Right lobe of liver (tissue), 6 donors: Measurements from ENCODE around the gene LZTS3. TPM values are rescaled to one million over a fixed set of nuclear protein-coding genes. Genes with fewer than 3 reads are reported as not detected.

Experiments used
- ATAC-seq, 4 donors: fragments of 200-7000 bp; cut with Tn5 transposase; one replicate each; pipeline ENCODE4 v1.9.1; 2020; ENCODE audit warnings: mild to moderate bottlenecking in 4 of 4, moderate library complexity in 4 of 4
- DNase-seq, 3 donors: peaks; one replicate each; pipeline ENCODE4 v3.0.0-alpha.2; 2020
- H3K27ac ChIP-seq, 3 donors: fragments of 200-600 bp; one replicate each; pipeline ENCODE4 v1.8.0; 2022
- H3K27me3 ChIP-seq, 2 donors: fragments of 200-600 bp; one replicate each; pipeline ENCODE4 v1.8.0; 2022
- H3K36me3 ChIP-seq, 4 donors: fragments of 200-600 bp; sonication (generic) in 1 of 4; one replicate each; pipeline versions ENCODE4 v1.5.1 to v1.8.0; 2017 to 2022; ENCODE audit warnings: control low read depth in 1 of 4
- H3K4me1 ChIP-seq, 4 donors: fragments of 200-600 bp; sonication (generic) in 1 of 4; one replicate each; pipeline versions ENCODE4 v1.5.1 to v1.8.0; 2017 to 2022; ENCODE audit warnings: control low read depth in 1 of 4
- H3K4me3 ChIP-seq, 3 donors: fragments of 200-600 bp; one replicate each; pipeline ENCODE4 v1.8.0; 2022
- H3K9me3 ChIP-seq, 4 donors: fragments of 200-600 bp; sonication (generic) in 1 of 4; one replicate each; pipeline versions ENCODE4 v1.5.1 to v1.8.0; 2017 to 2022; ENCODE audit warnings: control low read depth in 1 of 4
- POLR2A ChIP-seq: fragments of 450-650 bp; IDR thresholded peaks from one replicate; pipeline ENCODE4 v1.6.1; 2017; ENCODE audit warnings: antibody characterized with exemption, mild to moderate bottlenecking
- WGBS: methylation state at CpG from one replicate; pipeline ENCODE4 v1.1.6; 2018; ENCODE audit warnings: low coverage, low lambda C conversion rate; ENCODE audit not compliant: insufficient coverage; ENCODE audit errors: missing lambda C conversion rate; 5-methylcytosine and 5-hydroxymethylcytosine counted together
- intact Hi-C, 2 donors: fragments of 100-400 bp; cut with DNase I; formaldehyde crosslinking; loops; one replicate each; pipeline versions ENCODE4 v1.11.2 to v1.14.1; 2022
- total RNA-seq, 6 experiments: library from RNA; depleted of rRNA in 2 of 6; stranded (reverse); fragments of >200 nt in 2 of 6; fragmentation: NEBNext Ultra II Directional in 3 of 6; extraction: Animal tissue kit (Norgen Biotek cat#: 25700) in 3 of 6; gene quantifications; one replicate each; pipeline versions ENCODE4 v1.1.0 to v1.2.4, GENCODE V29; 2016 to 2023
- TF ChIP-seq, protein P1 (sequence below), 4 donors: fragments of 200-600 bp in 3 of 4; fragments of 450-650 bp in 1 of 4; IDR thresholded peaks; one replicate each; pipeline versions ENCODE4 v1.5.1 to v1.8.0; 2016 to 2022; ENCODE audit warnings: antibody characterized with exemption in 4 of 4, mild to moderate bottlenecking in 2 of 4
- donor health status: DM: no; HTN: yes; CAD: no.
- donor health status: DM: no; HTN: no; CAD: no.
- donor health status: DM: no; HTN: no; CAD: no.
- donor health status: DM: no; HTN: yes; CAD: no.
- donor health status: DM: no; HTN: yes; CAD: no.

Gene LZTS3
- total RNA-seq, 6 experiments from 2014 or later, result 3.9 to 6.1 (median 4.9) TPM

DNA sequence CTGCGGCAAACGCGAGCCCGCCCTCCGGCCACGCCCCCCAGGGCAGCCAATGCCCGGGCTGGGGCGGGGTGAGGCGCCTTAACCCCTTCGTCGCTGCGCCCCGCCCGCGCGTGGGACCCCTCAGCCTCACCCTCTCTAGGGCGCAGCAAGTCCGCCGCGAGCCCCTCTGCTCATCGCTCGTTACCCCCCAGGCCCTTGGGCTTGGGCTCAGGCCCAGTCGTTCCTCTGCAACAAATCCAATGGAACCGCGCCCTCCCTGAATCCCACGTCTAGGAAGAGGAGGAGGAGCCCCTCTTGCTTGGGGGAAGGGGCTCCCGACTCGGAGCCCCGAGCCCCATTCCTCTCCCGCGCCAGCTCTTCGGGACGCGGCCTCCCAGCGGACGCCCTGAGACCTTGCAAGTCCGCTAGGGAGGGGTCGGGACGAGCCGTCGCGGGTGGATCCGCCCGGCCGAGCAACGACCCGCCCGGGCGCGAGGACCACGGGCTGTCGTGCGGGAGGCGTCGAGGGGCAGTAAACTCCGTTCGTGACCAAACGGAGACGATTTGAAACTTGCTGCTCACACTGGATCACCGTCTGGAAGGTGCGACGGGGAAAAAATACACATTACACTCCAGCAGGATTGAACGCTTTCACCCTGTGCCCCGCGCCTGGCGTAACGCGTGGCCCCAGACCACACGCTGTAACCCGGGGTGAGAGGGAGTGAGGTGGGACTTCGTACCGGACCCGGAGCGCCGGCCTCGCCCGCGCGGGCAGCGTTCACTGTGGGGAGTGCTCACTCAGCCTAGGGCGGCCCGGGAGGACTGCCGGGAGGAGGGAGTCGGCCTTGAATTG lies 477 bp upstream of the LZTS3 start:
- 2% methylated on average over 31 of the region's 84 CpGs for WGBS
- Histone ChIP-seq H3K27ac (peak overlapping the region; percentile 74 to 90 (median 79)), H3K4me1 (peaks cover 0 to 17% (median 6%) of the 10 kb centered on the region in 4 donors), H3K4me3 (peak overlapping the region; percentile 86 to 93 (median 87)), H3K27me3 (no peaks in the 10 kb centered on the region), H3K9me3 (no peaks in the 10 kb centered on the region), H3K36me3 (no peaks in the 10 kb centered on the region)
- intact Hi-C loops, result no loop called here
- DNase-seq (peak; percentile 91 to 94 (median 93)), ATAC-seq (peak; percentile 86 to 95 (median 90))
- TF ChIP-seq, protein P1, sequence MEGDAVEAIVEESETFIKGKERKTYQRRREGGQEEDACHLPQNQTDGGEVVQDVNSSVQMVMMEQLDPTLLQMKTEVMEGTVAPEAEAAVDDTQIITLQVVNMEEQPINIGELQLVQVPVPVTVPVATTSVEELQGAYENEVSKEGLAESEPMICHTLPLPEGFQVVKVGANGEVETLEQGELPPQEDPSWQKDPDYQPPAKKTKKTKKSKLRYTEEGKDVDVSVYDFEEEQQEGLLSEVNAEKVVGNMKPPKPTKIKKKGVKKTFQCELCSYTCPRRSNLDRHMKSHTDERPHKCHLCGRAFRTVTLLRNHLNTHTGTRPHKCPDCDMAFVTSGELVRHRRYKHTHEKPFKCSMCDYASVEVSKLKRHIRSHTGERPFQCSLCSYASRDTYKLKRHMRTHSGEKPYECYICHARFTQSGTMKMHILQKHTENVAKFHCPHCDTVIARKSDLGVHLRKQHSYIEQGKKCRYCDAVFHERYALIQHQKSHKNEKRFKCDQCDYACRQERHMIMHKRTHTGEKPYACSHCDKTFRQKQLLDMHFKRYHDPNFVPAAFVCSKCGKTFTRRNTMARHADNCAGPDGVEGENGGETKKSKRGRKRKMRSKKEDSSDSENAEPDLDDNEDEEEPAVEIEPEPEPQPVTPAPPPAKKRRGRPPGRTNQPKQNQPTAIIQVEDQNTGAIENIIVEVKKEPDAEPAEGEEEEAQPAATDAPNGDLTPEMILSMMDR (IDR thresholded peaks at IDR 0.05), result no peak
- TF ChIP-seq POLR2A, result peak; percentile 53

DNA sequence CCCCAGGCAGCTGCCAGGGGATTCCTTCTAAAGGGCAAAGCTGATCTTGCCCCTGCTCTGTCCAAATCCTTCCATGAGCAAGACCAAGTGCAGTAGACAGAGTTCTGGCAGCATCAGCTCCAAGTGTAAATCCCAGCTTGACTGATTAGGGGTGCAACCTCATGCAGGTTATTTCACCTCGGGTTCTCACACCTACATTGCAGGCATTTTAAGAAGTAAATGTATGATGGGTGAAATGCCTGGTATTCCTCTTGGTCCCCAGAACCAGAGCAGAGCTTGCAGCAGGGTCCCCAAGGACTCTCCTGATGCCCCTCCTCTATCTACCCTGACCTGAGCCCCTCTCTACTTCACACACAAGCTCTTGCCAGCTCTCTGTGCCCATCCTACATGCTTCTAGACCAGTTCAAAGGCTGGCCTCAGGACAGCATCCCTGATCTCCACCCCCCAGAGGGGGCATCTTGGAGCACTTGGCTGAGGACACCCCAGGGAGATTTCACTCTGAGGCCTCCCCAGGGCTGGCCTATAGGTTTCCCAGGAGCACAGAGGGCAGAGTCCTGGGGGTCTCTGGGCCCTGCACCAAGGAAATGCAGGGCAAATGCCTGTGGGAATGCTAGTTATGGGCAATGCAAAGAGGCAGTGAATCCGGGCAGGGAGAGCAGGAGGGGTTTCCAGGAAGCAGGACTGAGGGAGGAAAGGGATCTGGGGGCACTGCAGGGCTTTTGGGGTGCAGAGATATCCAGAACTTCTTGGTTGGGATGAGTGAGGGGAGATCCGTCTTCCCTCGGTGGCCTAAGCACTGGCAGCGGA lies 1.0 kb downstream of the LZTS3 start:
- no peaks in the 10 kb centered on the region for H3K9me3 ChIP-seq
- no peak overlapping the region for H3K27ac ChIP-seq
- ATAC-seq (no peak), DNase-seq (no peak)
- H3K4me3 ChIP-seq, result peak overlapping the region; percentile 86 to 93 (median 87)
- no peaks in the 10 kb centered on the region for H3K27me3 ChIP-seq
- no peaks in the 10 kb centered on the region for H3K36me3 ChIP-seq
- intact Hi-C loops, result no loop called here
- WGBS, result 13% methylated on average over 2 of the region's 5 CpGs
- H3K4me1 ChIP-seq, result peaks cover 0 to 21% (median 5%) of the 10 kb centered on the region in 4 donors
- TF ChIP-seq, protein P1 (IDR thresholded peaks at IDR 0.05), result no peak
- TF ChIP-seq POLR2A, result no peak

DNA sequence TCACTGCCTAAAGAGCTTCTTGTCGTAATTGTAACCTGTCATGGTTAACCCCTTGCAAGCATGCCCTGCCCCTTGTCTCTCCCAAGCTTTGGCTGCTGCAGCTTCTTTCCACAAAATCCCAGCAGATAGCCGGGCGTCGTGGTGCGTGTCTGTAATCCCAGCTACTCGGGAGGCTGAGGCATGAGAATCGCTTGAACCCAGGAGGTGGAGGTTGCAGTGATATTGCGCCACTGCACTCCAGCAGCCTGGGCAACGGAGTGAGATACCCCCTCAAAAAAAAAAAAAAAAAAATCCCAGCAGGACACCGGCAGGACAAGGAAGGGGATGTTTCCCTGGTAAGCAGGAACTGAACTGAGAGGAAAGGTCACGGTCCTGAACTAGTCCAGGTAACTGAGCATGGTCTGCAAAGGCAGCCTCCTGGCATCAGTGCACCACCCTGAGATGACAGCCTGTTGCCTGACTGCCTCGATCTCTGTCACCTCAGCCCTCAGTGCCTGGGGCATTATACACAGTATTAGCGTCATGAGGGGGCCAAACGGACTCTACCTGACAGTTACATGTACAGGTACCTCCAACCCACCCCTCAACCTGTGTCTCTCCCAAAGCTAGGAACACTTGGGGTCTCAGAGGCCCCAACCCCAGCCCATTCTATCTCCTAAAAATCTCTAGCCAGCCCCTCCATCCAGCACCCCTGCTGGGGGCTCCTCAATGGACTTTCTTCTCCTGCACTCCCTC lies 1.8 kb downstream of the LZTS3 start:
- Histone ChIP-seq H3K4me1 (peaks cover 0 to 21% (median 5%) of the 10 kb centered on the region in 4 donors), H3K27ac (no peak overlapping the region), H3K4me3 (no peak overlapping the region), H3K9me3 (no peaks in the 10 kb centered on the region), H3K27me3 (no peaks in the 10 kb centered on the region), H3K36me3 (no peaks in the 10 kb centered on the region)
- WGBS, result 78% methylated on average over 9 of the region's 14 CpGs
- DNase-seq, result no peak
- no peak for ATAC-seq
- intact Hi-C loops, result no loop called here
- TF ChIP-seq, protein P1 (IDR thresholded peaks at IDR 0.05), result no peak
- no peak for TF ChIP-seq POLR2A

DNA sequence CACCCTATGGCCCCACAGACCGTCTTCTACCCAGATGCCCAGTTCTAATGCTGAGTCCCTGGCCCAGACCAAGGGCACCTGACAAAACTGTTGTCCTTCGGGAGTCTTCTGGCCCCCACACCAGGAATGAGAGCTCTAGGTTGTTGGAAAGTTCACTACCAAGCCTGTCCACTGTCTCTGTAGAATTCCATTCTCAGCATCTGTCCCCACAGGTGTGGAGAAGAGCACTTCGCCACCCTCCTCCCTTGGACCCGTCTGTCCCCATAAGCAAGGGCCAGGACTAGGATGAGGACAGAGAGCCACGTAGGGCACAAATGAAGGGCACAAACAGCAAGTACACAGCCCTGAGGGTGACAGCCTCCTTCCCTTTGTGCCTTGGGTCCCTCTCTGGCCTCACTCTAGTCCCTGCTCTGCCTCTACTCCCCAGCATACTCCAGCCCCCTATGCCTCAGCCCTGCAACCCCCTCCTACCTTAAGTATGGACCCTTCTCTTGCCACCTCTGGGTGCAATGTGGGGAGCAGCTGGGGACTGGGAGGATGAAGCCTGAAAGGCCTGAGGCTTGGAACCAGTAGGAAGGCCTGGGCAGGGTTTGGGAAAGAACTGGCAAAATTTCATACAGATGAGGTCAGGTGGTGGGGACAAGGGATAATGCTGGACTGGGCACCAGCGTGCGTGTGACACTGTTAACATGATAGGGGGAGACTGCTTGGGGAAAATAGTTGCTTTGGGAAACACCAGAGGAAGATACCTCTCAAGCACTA lies 4.3 kb downstream of the LZTS3 start:
- 87% methylated on average over 3 of the region's 7 CpGs for WGBS
- H3K27me3 ChIP-seq, result no peaks in the 10 kb centered on the region
- ATAC-seq (no peak), DNase-seq (peak in 1 of 3 donors; percentile 34)
- intact Hi-C loops, result no loop called here
- peaks cover 0 to 3% (median 0%) of the 10 kb centered on the region in 4 donors for H3K4me1 ChIP-seq
- no peaks in the 10 kb centered on the region for H3K36me3 ChIP-seq
- no peaks in the 10 kb centered on the region for H3K9me3 ChIP-seq
- no peak overlapping the region for H3K27ac ChIP-seq
- no peak for TF ChIP-seq POLR2A
- TF ChIP-seq, protein P1 (IDR thresholded peaks at IDR 0.05), result no peak
- no peak overlapping the region for H3K4me3 ChIP-seq
